ENCODE measurements around the gene MAPK11. TPM values are rescaled to one million over a fixed set of nuclear protein-coding genes. Genes with fewer than 3 reads are reported as not detected.
A peak's percentile ranks its signal among the peaks of the same experiment; 100 is the strongest.

Gene MAPK11
- polyA plus RNA-seq, 3 donors, result 8.3 to 10.2 (median 9.7) TPM

GRCh38 chr22:50296658-50297490, 26.7 kb upstream of the MAPK11 start:
- DNase-seq, result no peak

- DNase-seq, result no peak
Observed at GRCh38 chr22:50294319-50294656, 24.1 kb upstream of the MAPK11 start.

GRCh38 chr22:50293441-50294318, 23.5 kb upstream of the MAPK11 start:
- peak; percentile 79 for DNase-seq

GRCh38 chr22:50292643-50293440, 22.7 kb upstream of the MAPK11 start:
- DNase-seq, result no peak

- DNase-seq, result no peak
Observed at GRCh38 chr22:50289942-50290630, 19.9 kb upstream of the MAPK11 start.

- DNase-seq, result no peak
Observed at GRCh38 chr22:50289151-50289941, 19.2 kb upstream of the MAPK11 start.

- DNase-seq, result no peak
Observed at GRCh38 chr22:50287731-50288130, 17.6 kb upstream of the MAPK11 start.

- DNase-seq, result no peak
Observed at GRCh38 chr22:50286701-50287318, 16.6 kb upstream of the MAPK11 start.

- no peak for DNase-seq
Observed at GRCh38 chr22:50286275-50286674, 16.1 kb upstream of the MAPK11 start.

- no peak for DNase-seq
Observed at GRCh38 chr22:50285568-50286229, 15.5 kb upstream of the MAPK11 start.

- no peak for DNase-seq
Observed at GRCh38 chr22:50284479-50284878, 14.3 kb upstream of the MAPK11 start.

GRCh38 chr22:50283821-50284220, 13.6 kb upstream of the MAPK11 start:
- no peak for DNase-seq

GRCh38 chr22:50282361-50283155, 12.4 kb upstream of the MAPK11 start:
- no peak for DNase-seq

GRCh38 chr22:50281957-50282356, 11.8 kb upstream of the MAPK11 start:
- DNase-seq, result no peak

GRCh38 chr22:50281384-50281760, 11.2 kb upstream of the MAPK11 start:
- DNase-seq, result no peak

- no peak for DNase-seq
Observed at GRCh38 chr22:50280708-50281383, 10.7 kb upstream of the MAPK11 start.

- DNase-seq, result no peak
Observed at GRCh38 chr22:50280022-50280707, 10.0 kb upstream of the MAPK11 start.

All from renal pelvis (tissue), 4 donors.